HCT116 (cell line): ENCODE results near the gene SLC12A3. TPM values are rescaled to one million over a fixed set of nuclear protein-coding genes. Genes with fewer than 3 reads are reported as not detected.

Experiments
- ATAC-seq: fragments of 200-7000 bp; cut with Tn5 transposase; 2 replicates; pipeline ENCODE4 v1.9.1; 2020; ENCODE audit warnings: mild to moderate bottlenecking, moderate library complexity
- BruUV-seq: library from RNA; stranded (reverse); fragments of 400-500 nt; replicated peaks from 2 replicates; lab custom pipeline; 2021; lab: Mats Ljungman, UMichigan
- CTCF ChIA-PET: fragments of 300-600 bp; sonication (Branson Sonifier 250); formaldehyde crosslinking; loops from one replicate; lab custom pipeline; 2021; ENCODE audit warnings: antibody characterized with exemption; lab: Charles Lee
- POLR2A ChIA-PET: fragments of 300-600, 350-600 bp; sonication (Branson Sonifier 250); formaldehyde crosslinking; loops from one replicate; lab custom pipeline; 2021; ENCODE audit warnings: antibody characterized with exemption; lab: Charles Lee
- RAD21 ChIA-PET, 2 experiments: fragments of 300-600 bp; sonication (Branson Sonifier 250); formaldehyde crosslinking; loops; one replicate each; lab custom pipeline; 2023; ENCODE audit warnings: low total read pairs in 2 of 2; ENCODE audit not compliant: uncharacterized antibody in 2 of 2, unreplicated experiment in 2 of 2, low non-redundant PET in 1 of 2; lab: Charles Lee
- DNase-seq: peaks from one replicate; pipeline ENCODE4 v3.0.0-alpha.2; 2010; ENCODE audit warnings: low read depth, low spot score
- H2AFZ ChIP-seq: fragments of 200-600 bp; shearing (Covaris generic), sonication (generic); 2 replicates; pipeline ENCODE4 v1.6.1; 2017; ENCODE audit warnings: low read depth, mixed run types, mixed read lengths, antibody characterized with exemption, low read length; ENCODE audit not compliant: poor library complexity, severe bottlenecking
- H3K27ac ChIP-seq: 2 replicates; pipeline ENCODE4 v1.5.1; 2012; ENCODE audit warnings: low read depth, low read length
- H3K27me3 ChIP-seq: fragments of 200-600 bp; sonication (generic); 2 replicates; pipeline ENCODE4 v1.6.1; 2016; ENCODE audit warnings: mixed run types, low read length, mixed read lengths; ENCODE audit not compliant: insufficient read depth
- H3K36me3 ChIP-seq, 2 experiments: fragments of 200-500 bp in 1 of 2; fragments of 200-600 bp in 1 of 2; sonication (Bioruptor generic) in 1 of 2; sonication (generic) in 1 of 2; 2 replicates each; pipeline versions ENCODE4 v1.5.1 to v1.6.1; 2014 to 2016; ENCODE audit warnings: low read length in 2 of 2, inconsistent platforms in 1 of 2, mixed read lengths in 1 of 2, mixed run types in 1 of 2; ENCODE audit not compliant: insufficient read depth in 2 of 2, control insufficient read depth in 1 of 2
- H3K4me1 ChIP-seq, 2 experiments: fragments of 200-600 bp in 1 of 2; sonication (generic) in 1 of 2; 2 replicates each; pipeline versions ENCODE4 v1.5.1 to v1.6.1; 2012 to 2017; ENCODE audit warnings: low read length in 2 of 2, inconsistent platforms in 1 of 2, mild to moderate bottlenecking in 1 of 2, mixed read lengths in 1 of 2, mixed run types in 1 of 2, moderate library complexity in 1 of 2; ENCODE audit not compliant: insufficient read depth in 2 of 2, control insufficient read depth in 1 of 2
- H3K4me2 ChIP-seq: fragments of 200-600 bp; sonication (generic); 2 replicates; pipeline ENCODE4 v1.6.1; 2017; ENCODE audit warnings: mixed run types, low read length, mixed read lengths
- H3K4me3 ChIP-seq, 2 experiments: fragments of 200-600 bp in 1 of 2; sonication (generic) in 1 of 2; replicated peaks in 1 of 2; 2 replicates each; pipeline ENCODE4 v1.5.1; 2011 to 2016; ENCODE audit warnings: low read length in 2 of 2, control low read depth in 1 of 2, low read depth in 1 of 2, mild to moderate bottlenecking in 1 of 2, mixed read lengths in 1 of 2, mixed run types in 1 of 2
- H3K79me2 ChIP-seq: fragments of 200-600 bp; sonication (generic); 2 replicates; pipeline ENCODE4 v1.6.1; 2017; ENCODE audit warnings: mild to moderate bottlenecking, mixed run types, low read length, moderate library complexity, mixed read lengths; ENCODE audit not compliant: insufficient read depth
- H3K9ac ChIP-seq: fragments of 200-600 bp; sonication (generic); 2 replicates; pipeline ENCODE4 v1.6.1; 2016; ENCODE audit warnings: low read length, mixed read lengths
- H3K9me2 ChIP-seq: fragments of 200-600 bp; sonication (generic), shearing (Covaris generic); 2 replicates; pipeline ENCODE4 v1.6.1; 2017; ENCODE audit warnings: mixed run types, mild to moderate bottlenecking, moderate library complexity; ENCODE audit not compliant: insufficient read depth
- H3K9me3 ChIP-seq, 2 experiments: fragments of 200-500 bp in 1 of 2; fragments of 200-600 bp in 1 of 2; sonication (Bioruptor generic) in 1 of 2; sonication (generic) in 1 of 2; 2 replicates each; pipeline ENCODE4 v1.6.1; 2014 to 2017; ENCODE audit warnings: low read length in 2 of 2, mixed read lengths in 2 of 2, inconsistent platforms in 1 of 2, low read depth in 1 of 2, mild to moderate bottlenecking in 1 of 2, mixed run types in 1 of 2, moderate library complexity in 1 of 2; ENCODE audit not compliant: control insufficient read depth in 1 of 2, insufficient read depth in 1 of 2
- H4K20me1 ChIP-seq: fragments of 200-600 bp; sonication (generic), shearing (Covaris generic); 2 replicates; pipeline ENCODE4 v1.6.1; 2017; ENCODE audit warnings: mixed run types, mild to moderate bottlenecking, moderate library complexity; ENCODE audit not compliant: insufficient read depth
- CTCF ChIP-seq, 3 experiments: fragments of 200-600 bp in 1 of 3; sonication (generic) in 1 of 3; IDR thresholded peaks in 2 of 3; conservative IDR thresholded peaks in 1 of 3; 2 replicates each; pipeline ENCODE4 v1.5.1; 2012 to 2017; ENCODE audit warnings: low read depth in 2 of 3, low read length in 2 of 3, antibody characterized with exemption in 1 of 3, borderline replicate concordance in 1 of 3, control low read depth in 1 of 3, mild to moderate bottlenecking in 1 of 3, mixed read lengths in 1 of 3, mixed run types in 1 of 3, moderate library complexity in 1 of 3; ENCODE audit not compliant: insufficient read depth in 1 of 3
- JUND ChIP-seq: IDR thresholded peaks from 2 replicates; pipeline ENCODE4 v1.6.1; 2012
- SRF ChIP-seq: IDR thresholded peaks from 2 replicates; pipeline ENCODE4 v1.6.1; 2012; ENCODE audit warnings: low read depth
- ZBTB33 ChIP-seq: IDR thresholded peaks from 2 replicates; pipeline ENCODE4 v1.6.1; 2011; ENCODE audit warnings: mild to moderate bottlenecking, low read length, moderate library complexity; ENCODE audit not compliant: insufficient replicate concordance; ENCODE audit errors: extremely low read depth
- ZNF274 ChIP-seq: fragments of 200-500 bp; sonication (Bioruptor generic); IDR thresholded peaks from 2 replicates; pipeline ENCODE4 v1.6.1; 2014; ENCODE audit warnings: mild to moderate bottlenecking, low read depth, low read length, inconsistent platforms
- intact Hi-C: fragments of 100-400 bp; cut with micrococcal nuclease; formaldehyde crosslinking; loops from 2 replicates; pipeline ENCODE4 v1.10.0; 2022
- total RNA-seq: library from RNA; stranded (reverse); gene quantifications from one replicate; pipeline ENCODE4 v1.2.1, GENCODE V29; 2021; ENCODE audit not compliant: unreplicated experiment

The SLC12A3 gene
- total RNA-seq, 1 experiment from 2014 or later: not detected

GRCh38 chr16:56877486-56878182, 12.6 kb downstream of the SLC12A3 start:
- TF ChIP-seq SRF: no peak
- no peak for TF ChIP-seq JUND
- no peak for TF ChIP-seq CTCF (IDR thresholded peaks at IDR 0.05 in 2 of 3, conservative IDR thresholded peaks at IDR 0.05 in 1 of 3; ENCODE audit: borderline replicate concordance in 1 of 3, insufficient read depth in 1 of 3, low read depth in 2 of 3, low read length in 2 of 3)
- TF ChIP-seq ZNF274: no peak
- TF ChIP-seq ZBTB33: no peak
- H3K36me3 ChIP-seq: no peaks in the 10 kb centered on the region
- H3K9me3 ChIP-seq: no peaks in the 10 kb centered on the region
- ChIA-PET CTCF (no interaction called here), RAD21 (no interaction called here), POLR2A (no interaction called here)
- no peak overlapping the region for H2AFZ ChIP-seq
- no peaks in the 10 kb centered on the region for H4K20me1 ChIP-seq
- DNase-seq (no peak), ATAC-seq (no peak)
- H3K27me3 ChIP-seq: no peaks in the 10 kb centered on the region
- no peak overlapping the region for H3K9ac ChIP-seq
- H3K4me1 ChIP-seq: no peaks in the 10 kb centered on the region
- no peaks in the 10 kb centered on the region for H3K9me2 ChIP-seq
- intact Hi-C loops: no loop called here
- no peak overlapping the region for H3K4me3 ChIP-seq
- no TSS peak for BruUV-seq
- H3K4me2 ChIP-seq: no peak overlapping the region
- no peak overlapping the region for H3K27ac ChIP-seq
- H3K79me2 ChIP-seq: no peaks in the 10 kb centered on the region
